Bone marrow (tissue), 2 donors: ENCODE results near the gene CMTM7.

ENCODE experiments used
- DNase-seq, 2 donors: peaks; one replicate each; lab custom pipeline; 2025; lab: John Stamatoyannopoulos, UW

Gene CMTM7

DNA sequence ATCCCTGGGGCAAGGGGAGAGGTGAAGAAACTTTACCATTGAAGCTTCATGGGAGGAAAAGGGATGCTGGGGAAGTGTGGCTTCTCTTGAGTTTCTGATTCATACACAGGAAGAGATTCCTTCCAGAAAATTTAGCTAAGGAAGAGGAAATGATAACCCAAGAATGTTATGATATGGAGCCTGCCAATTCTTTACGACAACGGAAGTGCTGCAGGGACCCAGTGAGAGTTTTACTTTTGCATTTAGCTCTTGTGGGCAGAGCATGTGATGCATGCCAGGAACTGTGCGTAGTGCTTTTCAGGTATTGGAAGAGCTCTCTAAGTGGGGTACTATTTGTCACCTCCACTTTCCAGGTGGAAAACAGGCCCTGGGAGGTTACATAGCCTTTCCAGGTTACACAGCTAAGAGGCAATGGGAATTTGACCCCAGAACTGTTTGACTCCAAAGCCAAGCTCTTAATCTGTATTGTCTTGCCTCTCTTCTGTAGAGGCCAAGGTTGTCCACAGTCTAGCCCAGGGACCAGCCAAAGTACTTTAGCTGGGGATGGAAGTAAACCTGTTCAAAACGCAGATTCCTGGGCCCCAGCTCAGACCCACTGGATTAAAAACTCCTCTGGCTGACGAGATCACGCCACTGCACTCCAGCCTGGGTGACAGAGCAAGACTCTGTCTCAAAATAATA is 23.0 kb downstream of the CMTM7 start:
- peak in 1 of 2 donors; percentile 23 for DNase-seq

DNA sequence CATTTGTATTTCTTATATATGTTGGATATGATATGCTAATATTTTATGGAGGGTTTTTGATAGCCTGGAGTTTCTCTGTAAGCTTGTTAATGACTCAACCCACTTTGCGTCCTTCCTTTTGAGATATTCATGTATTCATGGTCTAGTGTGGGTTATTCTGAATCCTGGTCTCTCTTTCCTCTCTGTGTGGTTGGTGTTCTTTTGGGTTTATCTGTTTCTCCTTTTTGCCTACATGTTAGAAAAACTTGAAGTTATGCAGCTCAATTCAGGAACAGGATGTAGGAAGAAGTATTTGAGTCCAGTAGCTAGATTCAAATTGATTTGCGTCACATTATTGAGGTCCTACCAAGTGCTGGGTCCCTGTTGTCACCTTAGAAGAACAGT is 28.1 kb downstream of the CMTM7 start:
- DNase-seq = peak in 1 of 2 donors; percentile 69

DNA sequence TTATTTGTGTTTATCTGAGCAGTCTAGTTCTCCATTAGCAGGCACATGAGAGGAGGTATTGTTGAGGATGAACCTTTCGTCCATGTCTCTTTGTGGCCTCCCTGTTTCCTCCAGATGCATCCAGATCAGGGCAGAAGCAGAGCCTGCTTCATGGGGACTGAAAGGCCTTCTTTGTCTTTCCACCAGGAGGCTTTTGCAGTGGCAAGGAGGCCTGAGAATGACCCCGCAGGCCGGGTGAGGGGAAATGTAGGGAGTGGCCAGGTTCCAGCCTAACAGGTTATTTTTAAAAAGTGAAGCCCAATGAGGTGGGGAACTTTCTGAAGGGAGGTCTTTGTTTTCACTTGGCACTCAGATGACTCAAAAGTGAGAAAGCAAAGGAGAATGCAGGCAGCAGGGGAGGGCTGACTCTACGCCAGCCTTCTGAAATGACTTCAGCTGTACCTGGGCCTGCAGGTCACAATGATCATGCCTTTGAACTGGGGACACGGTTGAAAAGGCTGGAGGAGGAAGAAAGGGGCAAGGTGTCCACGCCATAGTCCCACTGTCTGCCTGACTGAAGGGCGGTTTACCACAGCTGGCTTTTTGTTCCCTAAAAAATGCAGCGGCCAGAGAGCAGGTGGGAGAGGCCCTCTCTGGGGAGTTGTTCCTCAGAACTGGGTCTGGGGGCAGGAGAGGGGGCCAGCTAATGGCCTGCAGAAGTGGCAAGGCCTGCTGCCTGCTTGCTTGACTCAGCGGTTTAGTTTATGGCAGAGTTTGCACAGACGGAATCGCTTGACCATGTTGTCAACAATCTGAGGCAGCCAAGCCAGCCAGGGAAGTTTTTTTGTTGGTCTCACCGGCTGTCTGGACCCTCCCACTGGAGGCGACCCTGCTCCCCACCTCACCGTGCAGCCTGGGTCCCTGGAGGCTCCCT is 28.7 kb downstream of the CMTM7 start:
- no peak for DNase-seq

DNA sequence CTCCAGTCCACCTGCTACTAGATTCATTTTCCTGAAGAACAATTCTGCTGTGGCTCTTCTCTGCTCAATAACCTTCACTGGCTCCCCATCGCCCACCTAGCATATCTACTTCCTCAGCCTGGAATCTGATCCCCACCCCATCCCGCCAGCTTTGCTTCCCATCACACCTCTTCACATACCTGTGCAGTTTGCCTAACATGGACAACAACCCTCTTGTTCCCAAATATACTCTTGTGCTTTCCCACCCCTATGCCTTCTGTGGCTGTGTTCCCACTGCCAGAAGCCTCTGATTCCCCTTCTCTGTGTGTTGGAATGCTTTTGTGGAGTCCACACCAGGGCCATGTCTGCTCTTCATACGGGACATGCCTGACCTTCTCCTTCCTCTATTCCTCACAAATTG is 29.5 kb downstream of the CMTM7 start:
- DNase-seq = no peak

DNA sequence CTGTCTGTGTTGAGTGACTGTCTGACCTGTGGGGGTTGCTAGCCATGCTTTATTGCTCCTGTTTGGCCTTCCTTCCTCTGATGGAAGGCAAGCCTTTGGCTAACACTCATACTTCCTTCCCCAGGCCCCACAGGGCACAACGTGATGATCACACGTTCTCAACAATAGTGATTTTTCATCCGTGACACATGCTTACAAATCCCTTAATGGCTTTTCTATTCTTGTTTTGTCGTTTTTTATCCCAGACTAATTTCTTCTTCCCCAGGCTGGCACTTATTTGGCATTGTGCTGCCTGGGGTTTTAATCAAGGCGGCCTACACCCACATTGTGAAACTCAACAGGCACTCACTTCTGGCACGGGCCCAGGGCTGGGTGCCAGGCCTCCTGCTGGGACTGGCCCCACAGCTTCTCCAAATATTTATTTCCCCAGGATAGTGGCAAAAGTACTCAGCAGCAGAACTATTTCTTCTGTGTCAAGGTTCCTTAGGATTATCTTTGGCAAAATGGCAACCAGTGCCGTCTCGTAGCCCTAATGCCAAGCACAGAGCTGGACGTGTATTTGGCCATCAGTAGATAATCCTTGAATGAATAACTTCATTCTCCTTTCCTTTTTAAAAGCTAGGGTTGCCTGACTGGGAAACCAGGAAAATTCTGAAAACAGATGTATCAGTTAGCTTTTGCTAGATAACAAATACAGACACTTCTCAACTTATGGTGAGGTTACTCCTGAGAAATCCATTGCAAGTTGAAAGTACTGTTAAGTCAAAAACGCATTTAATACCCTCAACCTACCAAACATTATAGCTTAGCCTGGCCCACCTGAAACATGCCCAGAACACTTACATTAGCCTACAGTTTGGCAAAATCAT is 30.6 kb downstream of the CMTM7 start:
- DNase-seq = peak in 1 of 2 donors; percentile 14

DNA sequence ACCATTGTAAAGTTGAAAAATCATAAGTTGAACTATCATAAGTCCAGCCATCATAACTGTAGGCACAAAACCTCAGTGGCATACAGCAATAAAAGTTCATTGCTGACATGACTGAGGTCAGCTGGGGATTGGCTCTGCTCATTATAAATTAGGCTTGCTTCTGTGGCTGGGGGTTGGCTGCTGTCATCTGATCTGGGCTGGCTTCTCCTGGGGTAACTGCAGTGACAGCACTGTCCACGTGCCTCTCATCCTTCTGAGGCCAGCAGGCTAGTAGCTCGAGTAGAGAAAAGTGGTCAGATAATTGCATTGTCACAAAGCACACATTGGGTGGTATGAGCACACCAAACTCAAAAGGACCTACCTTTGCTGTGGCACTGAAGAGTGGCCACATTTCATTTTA is 31.3 kb downstream of the CMTM7 start:
- no peak for DNase-seq

DNA sequence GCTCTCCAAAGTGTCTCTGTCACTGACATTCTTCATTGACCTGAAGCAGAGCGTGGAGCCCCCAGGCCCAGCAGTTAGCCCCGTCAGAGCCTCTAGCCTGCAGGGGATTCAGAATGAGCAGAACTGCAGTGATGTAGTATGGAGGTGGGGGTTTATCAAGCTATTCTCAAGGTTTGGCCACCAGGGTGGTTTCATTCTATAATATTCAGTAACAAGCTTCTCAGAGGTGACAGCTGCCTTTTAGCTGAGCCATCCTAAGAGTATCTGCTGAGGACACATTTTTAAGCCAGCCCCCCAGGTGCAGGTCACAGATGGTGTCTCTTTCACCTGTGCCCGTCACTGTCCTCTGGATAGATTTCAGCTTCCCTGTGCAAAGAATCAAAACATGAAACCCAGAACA is 31.9 kb downstream of the CMTM7 start:
- DNase-seq = no peak

DNA sequence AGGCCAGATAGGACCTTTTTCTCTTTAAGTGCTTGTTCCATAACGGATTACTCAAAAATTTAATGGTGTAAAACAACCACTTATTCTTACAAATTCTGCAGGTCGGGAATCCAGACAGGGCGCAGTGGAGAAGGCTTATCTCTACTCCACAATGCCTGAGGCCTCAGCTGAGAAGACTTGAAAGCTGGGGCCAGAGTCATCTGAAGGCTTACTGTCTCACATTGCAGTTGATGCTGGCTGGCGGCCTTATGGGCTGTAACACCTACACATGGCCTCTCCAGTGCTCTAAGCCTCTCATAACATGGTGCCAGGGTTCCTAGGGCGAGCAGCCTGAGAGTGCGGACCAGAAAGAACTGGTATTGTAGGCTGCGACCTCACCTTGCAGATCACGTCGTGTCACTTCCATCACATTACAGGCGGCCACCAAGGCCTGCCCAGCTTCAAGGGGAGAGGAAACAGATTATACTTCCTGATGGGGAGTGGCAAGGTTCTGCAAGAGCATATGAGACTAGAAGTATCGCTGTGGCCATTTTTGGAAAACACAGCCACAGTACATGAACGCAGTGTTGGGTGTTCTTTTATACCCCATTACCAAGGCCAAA is 32.4 kb downstream of the CMTM7 start:
- no peak for DNase-seq

DNA sequence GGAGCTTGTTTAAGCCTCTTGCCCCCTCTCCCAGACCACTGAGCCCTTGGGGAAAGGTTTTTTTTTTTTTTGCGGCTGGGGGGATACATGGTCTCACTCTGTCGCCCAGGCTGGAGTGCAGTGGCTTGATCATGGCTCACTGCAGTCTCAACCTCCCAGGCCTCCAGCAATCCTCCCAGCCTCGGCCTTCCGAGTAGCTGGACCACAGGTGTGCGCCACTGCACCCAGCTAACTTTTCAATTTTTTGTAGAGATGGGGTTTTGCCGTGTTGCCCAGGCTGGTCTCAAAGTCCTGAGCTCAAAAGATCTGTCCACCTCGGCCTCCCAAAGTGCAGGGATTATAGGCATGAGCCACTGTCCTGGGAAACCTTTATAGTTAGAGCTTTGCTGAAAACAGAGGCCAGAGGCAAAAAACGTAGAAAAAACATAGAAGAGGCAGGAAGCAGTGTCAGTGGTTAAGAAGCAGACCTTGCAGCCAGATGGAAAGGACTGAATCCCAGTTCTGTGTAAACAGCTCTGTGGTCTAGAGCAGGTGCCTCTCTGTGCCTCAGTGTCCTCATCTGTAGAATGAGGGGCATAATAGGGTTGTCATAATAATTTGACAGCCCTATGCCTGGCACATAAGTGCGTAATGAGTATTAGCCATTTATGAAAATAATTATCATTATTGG is 33.1 kb downstream of the CMTM7 start:
- no peak for DNase-seq

DNA sequence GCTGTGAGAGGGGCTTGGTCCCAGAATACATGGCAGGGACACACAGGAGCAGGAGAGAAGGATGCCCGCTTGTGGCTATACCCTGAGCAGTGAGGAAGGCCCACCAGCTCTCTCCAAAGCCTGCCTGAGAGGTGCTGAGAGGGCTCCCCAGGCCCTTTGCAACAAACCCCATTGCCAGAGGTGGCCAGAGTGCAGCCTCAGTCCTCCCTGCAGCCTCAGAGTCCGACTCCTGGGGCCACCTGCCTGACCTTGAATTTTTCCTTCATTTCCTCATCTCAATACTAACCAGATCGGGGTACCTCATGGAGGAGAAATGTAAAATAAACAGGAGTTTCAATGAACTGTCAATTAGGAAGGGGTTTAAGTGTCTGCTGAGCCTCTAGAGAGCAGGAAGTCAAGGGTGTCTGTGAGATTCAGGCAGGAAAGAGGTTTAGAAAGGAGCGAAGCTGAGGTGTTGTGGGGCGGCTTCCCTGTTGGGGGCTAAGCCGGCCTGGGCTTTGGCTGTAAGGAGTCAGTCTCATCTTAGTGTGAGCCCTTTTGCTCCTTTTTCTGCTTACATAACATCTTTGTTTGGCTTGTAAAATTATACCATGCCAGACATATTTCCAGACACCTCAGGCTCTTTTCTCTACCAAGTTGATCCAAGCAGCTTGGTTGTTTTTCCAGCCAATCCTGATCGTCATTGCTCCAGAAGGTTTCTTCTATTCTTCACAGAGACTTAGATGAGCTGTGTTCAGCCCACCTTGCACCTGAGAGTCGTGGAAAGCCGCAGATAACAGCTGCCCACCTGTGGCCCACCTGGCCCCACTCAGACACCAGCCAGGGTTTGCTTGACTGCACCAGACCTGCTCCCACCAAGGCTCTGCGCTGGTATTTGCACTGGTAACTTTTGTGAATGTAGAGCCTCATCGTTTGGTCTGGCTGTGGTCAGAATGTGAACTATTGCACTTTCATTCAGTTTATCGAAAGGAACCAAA is 36.7 kb downstream of the CMTM7 start:
- DNase-seq = peak in 1 of 2 donors; percentile 67

DNA sequence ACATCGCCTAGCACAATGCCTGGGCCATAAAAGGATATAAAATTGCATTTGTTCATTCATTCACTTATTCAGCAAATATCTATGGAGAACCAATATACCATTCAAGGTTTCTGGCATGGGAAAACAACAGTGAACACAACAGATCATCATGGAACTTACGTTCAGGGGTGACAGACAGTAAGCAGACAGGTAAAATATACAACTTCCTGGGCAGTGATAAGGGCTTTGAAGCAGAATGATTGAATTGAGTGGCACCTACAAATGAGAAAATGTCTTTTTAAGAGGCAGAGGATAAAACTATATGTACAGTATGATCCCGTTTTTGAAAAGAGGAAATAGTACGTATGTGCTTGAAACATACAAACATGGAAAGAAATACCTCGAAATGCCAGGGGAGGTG is 39.2 kb downstream of the CMTM7 start:
- DNase-seq = no peak

DNA sequence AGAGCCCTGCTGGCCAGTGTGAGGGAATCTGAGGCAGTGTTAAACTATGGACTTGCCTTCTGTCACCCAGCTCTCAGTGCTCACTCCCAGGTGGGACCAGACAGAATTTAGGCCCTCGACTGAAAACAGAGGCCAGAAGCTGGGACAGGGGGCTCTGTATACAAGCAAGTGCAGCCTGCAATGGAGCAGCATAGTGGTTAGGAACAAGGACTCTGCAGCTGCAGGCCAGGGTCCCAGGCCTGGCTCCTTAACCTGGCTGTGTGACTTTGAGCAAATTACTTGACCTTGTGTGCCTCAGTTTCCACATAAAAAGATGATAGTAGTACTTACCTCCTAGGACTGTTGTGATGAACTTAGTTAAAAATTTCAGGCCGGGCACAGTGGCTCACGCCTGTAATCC is 39.8 kb downstream of the CMTM7 start:
- no peak for DNase-seq

DNA sequence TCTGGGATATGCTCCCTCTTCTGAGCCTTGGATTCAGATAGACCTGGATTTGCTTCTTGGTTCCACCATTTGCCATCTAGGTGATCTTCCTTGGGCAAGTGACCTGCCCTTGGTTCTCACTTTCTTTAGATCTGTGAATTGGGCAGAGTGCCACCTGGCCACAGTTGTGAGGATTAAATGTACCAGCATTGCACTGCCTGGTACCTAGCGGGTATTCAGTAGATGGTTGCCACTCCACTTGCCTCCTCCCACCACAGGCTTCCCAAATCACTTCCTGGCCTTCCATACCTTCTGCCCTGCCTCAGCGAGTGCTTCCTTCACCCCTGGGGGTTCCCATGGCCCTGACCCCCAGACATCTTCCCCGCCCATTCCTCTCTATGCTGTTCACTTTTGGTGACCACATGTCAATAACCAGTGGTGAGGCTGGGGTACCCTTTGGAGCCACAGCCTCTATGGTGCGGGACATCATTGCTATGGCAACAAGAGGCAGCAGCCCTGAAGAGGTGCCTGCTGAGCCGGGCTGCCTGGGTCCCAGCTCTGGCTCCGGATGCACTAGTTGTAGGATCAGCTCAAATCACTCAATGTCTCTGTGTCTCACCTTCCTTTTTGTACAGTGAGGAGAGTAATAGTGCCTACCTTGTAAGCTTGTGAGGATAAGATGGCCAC is 40.5 kb downstream of the CMTM7 start:
- no peak for DNase-seq

DNA sequence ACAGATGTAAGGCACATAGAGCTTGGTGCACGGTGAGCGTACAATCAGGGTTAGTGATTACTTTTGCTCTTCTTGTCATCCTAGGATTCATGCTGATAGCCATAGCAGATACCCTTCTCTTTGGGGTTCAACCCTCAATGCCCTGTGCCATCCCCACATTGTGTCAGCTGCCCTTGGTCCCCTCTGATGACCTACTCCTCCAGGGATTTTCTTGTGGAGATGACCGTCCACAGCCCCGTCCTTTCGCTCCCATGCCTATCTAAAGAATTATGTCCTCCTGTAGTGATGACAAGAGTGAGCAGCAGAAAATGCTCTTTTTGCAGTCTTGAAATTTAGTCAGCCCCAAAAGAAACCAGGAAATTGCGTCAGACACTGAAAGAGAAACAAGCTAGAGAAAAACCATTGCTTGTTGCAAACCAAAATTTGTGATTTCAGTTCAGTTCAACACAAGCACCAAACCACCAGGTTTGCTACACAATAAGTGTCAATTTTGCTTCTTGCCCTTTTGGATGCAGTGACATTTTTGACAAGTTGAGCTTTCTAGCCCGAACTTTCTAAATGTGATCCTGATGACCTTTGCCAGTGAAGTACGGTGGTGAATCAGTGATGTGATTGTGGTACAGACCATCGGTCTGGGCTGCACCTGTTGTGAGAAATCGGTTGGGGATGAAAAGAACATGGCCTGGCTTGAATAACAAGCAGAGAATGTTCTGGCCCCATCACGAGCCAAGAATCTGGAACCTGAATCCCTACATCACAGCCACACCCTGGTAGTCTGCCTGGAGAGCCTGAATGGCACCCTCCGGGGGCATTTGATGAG is 41.3 kb downstream of the CMTM7 start:
- DNase-seq = peak in 1 of 2 donors; percentile 59

DNA sequence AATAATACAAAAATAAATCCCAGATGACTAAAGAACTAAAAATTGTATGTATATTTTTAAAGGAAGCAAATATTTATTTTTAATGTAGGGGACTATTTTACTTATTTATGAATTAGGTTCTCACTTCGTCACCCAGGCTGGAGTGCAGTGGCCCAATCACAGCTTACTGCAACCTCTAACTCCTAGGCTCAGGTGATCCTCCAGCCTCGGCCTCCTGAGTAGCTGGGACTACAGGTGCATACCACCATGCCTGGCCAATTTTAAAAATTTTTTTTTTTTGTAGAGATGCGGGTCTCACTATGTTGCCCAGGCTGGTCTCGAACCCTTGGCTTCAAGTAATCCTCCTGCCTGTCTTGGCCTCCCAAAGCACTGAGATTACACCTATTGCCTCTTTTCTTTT is 42.6 kb downstream of the CMTM7 start:
- DNase-seq = no peak

DNA sequence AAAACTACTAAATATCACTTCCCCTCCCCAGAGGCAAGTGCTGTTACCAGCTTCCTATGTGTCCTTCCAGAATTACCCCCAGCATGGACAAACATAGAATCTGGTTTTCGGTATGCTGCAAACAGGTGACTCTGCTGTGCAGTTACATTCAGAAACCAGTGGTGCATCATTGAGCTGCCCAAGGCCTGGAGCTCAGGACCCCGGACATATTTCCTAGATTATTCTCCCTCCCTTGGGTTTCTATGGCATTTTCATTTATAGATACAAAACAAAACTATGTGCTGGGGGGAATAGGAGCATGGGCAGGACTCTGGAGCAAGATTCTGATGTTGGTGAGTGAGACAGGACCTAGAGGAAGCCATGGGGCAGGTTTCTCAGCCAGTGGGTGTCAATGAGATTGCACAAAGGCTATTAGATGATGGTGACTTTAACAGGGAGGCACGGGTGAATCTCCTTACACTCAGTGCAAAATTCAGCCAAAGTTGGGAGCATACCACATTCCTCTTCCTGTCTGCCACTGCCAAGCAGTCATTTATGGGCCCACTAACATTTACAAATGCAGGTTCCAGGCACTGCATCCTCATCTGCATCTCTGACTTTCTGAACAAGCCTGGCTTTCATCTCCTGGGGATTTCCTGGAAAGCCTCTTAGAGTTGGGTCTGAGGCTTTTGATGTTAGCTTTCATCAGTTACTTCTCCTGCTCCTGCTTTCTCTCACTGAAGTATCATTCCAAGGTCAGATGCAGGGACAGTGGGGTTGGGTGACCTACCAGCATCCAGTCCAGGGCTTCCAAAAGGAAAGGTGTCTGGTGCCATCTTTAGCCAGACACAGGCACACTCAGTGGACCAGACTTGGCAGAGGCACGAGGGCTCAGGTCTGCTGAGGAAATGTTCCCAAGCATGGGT is 44.5 kb downstream of the CMTM7 start:
- no peak for DNase-seq

DNA sequence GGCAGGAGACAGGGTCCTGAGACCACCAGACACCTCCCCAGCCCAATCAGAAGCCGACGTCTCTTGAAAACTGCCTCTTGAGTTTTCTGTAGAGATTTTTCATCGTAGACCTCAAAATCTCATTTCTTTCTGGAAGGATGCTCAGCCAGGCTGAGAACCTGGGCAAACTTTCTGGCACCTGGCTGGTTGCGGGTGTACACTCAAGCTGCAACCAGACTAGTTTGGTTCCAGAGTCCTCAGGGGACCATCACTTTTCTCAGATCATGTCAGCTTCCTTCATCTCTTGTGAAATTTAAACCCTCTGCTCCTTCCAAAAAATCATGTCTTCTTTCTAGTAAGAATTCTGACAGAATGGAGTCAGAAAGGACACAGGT is 45.1 kb downstream of the CMTM7 start:
- no peak for DNase-seq

DNA sequence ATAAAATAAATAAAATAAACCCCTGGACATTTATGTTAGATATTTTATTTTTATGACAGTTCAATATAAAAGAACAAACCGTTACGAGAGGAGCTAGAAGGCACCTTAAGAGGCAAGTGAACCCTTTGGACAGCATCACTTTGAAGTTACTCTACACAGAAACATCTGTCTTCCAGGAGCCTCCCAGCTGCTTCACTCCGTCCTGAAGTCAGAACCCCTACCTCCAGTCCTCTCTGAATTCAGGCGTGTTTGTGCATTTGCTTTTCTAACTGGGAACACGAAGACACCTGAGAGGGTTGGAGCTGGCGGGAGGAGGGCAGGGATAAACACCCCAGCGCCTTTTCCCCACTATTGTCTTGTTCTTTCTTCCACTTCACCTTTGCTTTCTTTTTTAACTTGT is 46.2 kb downstream of the CMTM7 start:
- no peak for DNase-seq
